HepG2 (cell line): Measurements from ENCODE around the gene ADCY10. TPM values are rescaled to one million over a fixed set of nuclear protein-coding genes. Genes with fewer than 3 reads are reported as not detected.

Experiments
- ATAC-seq: fragments of 200-7000 bp; cut with Tn5 transposase; 3 replicates; pipeline ENCODE4 v1.9.1; 2020; ENCODE audit warnings: mild to moderate bottlenecking, moderate library complexity
- BruUV-seq: library from RNA; stranded (reverse); fragments of 400-500 nt; replicated peaks from 2 replicates; lab custom pipeline; 2021; lab: Mats Ljungman, UMichigan
- CTCF ChIA-PET: fragments of 300-600 bp; formaldehyde crosslinking; extraction: SDS; loops from one replicate; lab custom pipeline; 2021; ENCODE audit warnings: low total read pairs, inconsistent platforms, low intra/inter-chr PET ratio; lab: Yijun Ruan, JAX
- POLR2A ChIA-PET: fragments of 350-600 bp; sonication (Branson Sonifier 250); formaldehyde crosslinking; loops from one replicate; lab custom pipeline; 2020; ENCODE audit warnings: antibody characterized with exemption, inconsistent platforms; lab: Yijun Ruan, JAX
- DNase-seq: peaks from one replicate; pipeline ENCODE4 v3.0.0-alpha.2; 2015; ENCODE audit warnings: low spot score
- FAIRE-seq: peaks from 3 replicates; lab custom pipeline; 2011; peaks lifted over from hg19 to GRCh38; lab: Jason Lieb, UNC
- H2AFZ ChIP-seq: one replicate; pipeline ENCODE4 v1.6.1; 2011; ENCODE audit warnings: low read length, inconsistent platforms
- H3K27ac ChIP-seq: fragments of 300-600 bp; 3 replicates; pipeline ENCODE4 v1.8.0; 2011; ENCODE audit warnings: mixed run types, mild to moderate bottlenecking, mixed read lengths, low read length, inconsistent platforms; ENCODE audit not compliant: insufficient read depth; ENCODE audit errors: extremely low read length
- H3K27me3 ChIP-seq, 2 experiments: fragments of 200-600 bp in 1 of 2; 2 replicates in 1 of 2; 3 replicates in 1 of 2; pipeline versions ENCODE4 v1.6.0 to v1.8.0; 2011; ENCODE audit warnings: low read length in 2 of 2, mild to moderate bottlenecking in 2 of 2, moderate library complexity in 2 of 2, inconsistent platforms in 1 of 2; ENCODE audit not compliant: insufficient read depth in 2 of 2, control insufficient read depth in 1 of 2
- H3K36me3 ChIP-seq, 2 experiments: fragments of 200-600 bp in 1 of 2; replicated peaks in 1 of 2; 2 replicates in 1 of 2; 3 replicates in 1 of 2; pipeline versions ENCODE4 v1.5.1 to v1.8.0; 2011; ENCODE audit warnings: low read length in 2 of 2, inconsistent platforms in 1 of 2; ENCODE audit not compliant: insufficient read depth in 2 of 2, control insufficient read depth in 1 of 2
- H3K4me1 ChIP-seq: 2 replicates; pipeline ENCODE4 v1.5.1; 2012; ENCODE audit warnings: low read length, inconsistent platforms; ENCODE audit not compliant: insufficient read depth
- H3K4me2 ChIP-seq: 2 replicates; pipeline ENCODE4 v1.6.0; 2011; ENCODE audit warnings: low read depth, low read length, inconsistent platforms
- H3K4me3 ChIP-seq, 3 experiments: fragments of 200-600 bp in 1 of 3; sonication (generic), shearing (Covaris generic) in 1 of 3; replicated peaks in 1 of 3; 2 replicates each; pipeline ENCODE4 v1.5.1; 2011 to 2016; ENCODE audit warnings: low read length in 3 of 3, inconsistent platforms in 2 of 3, low read depth in 2 of 3, mild to moderate bottlenecking in 2 of 3, control low read depth in 1 of 3, mixed read lengths in 1 of 3; ENCODE audit not compliant: insufficient read depth in 1 of 3
- H3K79me2 ChIP-seq: one replicate; pipeline ENCODE4 v1.6.1; 2011; ENCODE audit warnings: low read length, inconsistent platforms; ENCODE audit not compliant: insufficient read depth
- H3K9ac ChIP-seq: 2 replicates; pipeline ENCODE4 v1.6.0; 2011; ENCODE audit warnings: mild to moderate bottlenecking, low read depth, low read length, inconsistent platforms; ENCODE audit not compliant: insufficient read depth
- H3K9me3 ChIP-seq: 2 replicates; pipeline ENCODE4 v1.5.1; 2012; ENCODE audit warnings: mild to moderate bottlenecking, low read length
- H4K20me1 ChIP-seq: 2 replicates; pipeline ENCODE4 v1.6.0; 2011; ENCODE audit warnings: inconsistent platforms, mild to moderate bottlenecking, low read length, moderate library complexity; ENCODE audit not compliant: insufficient read depth
- FLYWCH1 ChIP-seq: sonication (generic); formaldehyde crosslinking; IDR thresholded peaks from 2 replicates; pipeline ENCODE4 v1.8.1; 2023; ENCODE audit warnings: mild to moderate bottlenecking, missing genetic modification reagents
- SALL1 ChIP-seq: sonication (generic); formaldehyde crosslinking; IDR thresholded peaks from 2 replicates; pipeline ENCODE4 v1.8.0; 2022; ENCODE audit warnings: mild to moderate bottlenecking, missing genetic modification reagents
- ZBTB7A ChIP-seq: sonication (generic); formaldehyde crosslinking; IDR thresholded peaks from 2 replicates; pipeline ENCODE4 v1.8.0; 2022; ENCODE audit warnings: mild to moderate bottlenecking, missing genetic modification reagents
- ZNF530 ChIP-seq: sonication (generic); formaldehyde crosslinking; IDR thresholded peaks from 2 replicates; pipeline ENCODE4 v1.5.0; 2020; ENCODE audit warnings: low read depth, mild to moderate bottlenecking, missing genetic modification reagents
- ZNF841 ChIP-seq: sonication (generic); formaldehyde crosslinking; IDR thresholded peaks from 2 replicates; pipeline ENCODE4 v1.8.1; 2023; ENCODE audit warnings: missing genetic modification reagents, borderline replicate concordance
- WGBS: methylation state at CpG from one replicate; pipeline ENCODE4 v1.1.6; 2017; ENCODE audit warnings: low lambda C conversion rate; 5-methylcytosine and 5-hydroxymethylcytosine counted together
- in situ Hi-C: cut with HindIII; loops from 2 replicates; pipeline ENCODE4 v1.10.0; 2017; ENCODE audit warnings: low pct_unique_long_range_greater_than_20kb; ENCODE audit not compliant: extremely low pct_ligation_motif_present
- intact Hi-C: fragments of 100-400 bp; cut with micrococcal nuclease; formaldehyde crosslinking; loops from one replicate; pipeline ENCODE4 v1.10.0; 2022; ENCODE audit not compliant: unreplicated experiment
- polyA plus RNA-seq, 8 experiments: library from polyadenylated mRNA; depleted of rRNA in 3 of 8; stranded (reverse) in 7 of 8; unstranded in 1 of 8; fragments of >200 nt; fragmentation: Illumina TruSeq in 4 of 8; extraction: Trizol in 4 of 8; gene quantifications; 2 replicates each; pipeline versions ENCODE4 v1.2.1 to v1.2.3, GENCODE V29; 2011 to 2016; ENCODE audit warnings: low read depth in 4 of 8, missing spikeins in 1 of 8, mixed read lengths in 1 of 8; ENCODE audit not compliant: insufficient read depth in 1 of 8
- total RNA-seq, 5 experiments: library from RNA; depleted of rRNA; stranded (reverse); fragments of >200 nt; fragmentation: Illumina TruSeq; extraction: Trizol; gene quantifications; 2 replicates each; pipeline ENCODE4 v1.2.3, GENCODE V29; 2016; ENCODE audit warnings: low read depth in 1 of 5
- TF ChIP-seq, protein P1 (sequence below), 2 experiments: sonication (generic) in 1 of 2; formaldehyde crosslinking in 1 of 2; IDR thresholded peaks; 2 replicates each; pipeline versions ENCODE4 v1.6.1 to v1.9.0; 2014 to 2022; ENCODE audit warnings: antibody characterized with exemption in 1 of 2, borderline replicate concordance in 1 of 2, inconsistent platforms in 1 of 2, low read depth in 1 of 2, missing genetic modification reagents in 1 of 2
- TF ChIP-seq, protein P2 (sequence below): sonication (generic); formaldehyde crosslinking; IDR thresholded peaks from 2 replicates; pipeline ENCODE4 v1.4.0; 2020; ENCODE audit warnings: mild to moderate bottlenecking, missing genetic modification reagents
- TF ChIP-seq, protein P3 (sequence below): sonication (generic); formaldehyde crosslinking; IDR thresholded peaks from 2 replicates; pipeline ENCODE4 v1.5.0; 2020; ENCODE audit warnings: missing genetic modification reagents
- TF ChIP-seq, protein P4 (sequence below): sonication (generic); formaldehyde crosslinking; IDR thresholded peaks from 2 replicates; pipeline ENCODE4 v1.4.0; 2020; ENCODE audit warnings: mild to moderate bottlenecking, missing genetic modification reagents

Gene ADCY10
- total and polyA plus RNA-seq, 2 of the 13 experiments (the other 11 are each of a cell fraction or from before 2014, with no cell fraction given): 0.02 to 0.03 TPM

DNA sequence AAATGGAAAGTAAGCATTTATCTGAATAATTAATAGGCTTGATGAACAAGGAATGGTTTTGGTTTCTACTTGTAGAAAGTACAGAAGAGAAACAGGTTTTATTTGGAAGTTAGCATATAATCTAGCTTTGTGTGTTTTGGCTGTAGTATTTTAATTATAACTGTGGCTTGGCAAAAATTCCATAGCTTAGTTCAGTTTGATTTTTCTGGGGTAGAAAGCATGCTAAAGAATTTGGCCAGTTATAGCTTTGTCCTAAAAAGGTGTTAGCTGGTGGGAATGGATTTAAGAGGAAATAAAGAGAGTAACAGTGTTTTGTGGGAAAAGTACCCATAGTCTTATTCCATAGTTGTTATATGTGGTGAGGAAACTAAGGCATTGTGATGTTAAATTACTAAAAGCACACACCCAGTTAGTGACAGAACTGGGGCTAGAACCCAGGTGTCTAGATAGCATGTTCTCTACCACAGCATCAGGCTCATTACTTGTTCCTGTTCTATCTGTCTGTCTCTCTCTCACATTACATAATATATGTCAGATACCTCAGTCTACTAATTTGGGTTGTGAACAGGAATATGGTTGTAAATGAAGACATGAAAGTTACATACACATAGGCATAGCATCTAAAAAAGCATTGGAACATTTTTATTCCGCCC lies 137.2 kb downstream of the ADCY10 start:
- ChIA-PET CTCF (no interaction called here), POLR2A (no interaction called here)
- no TSS peak for BruUV-seq
- no peak for ATAC-seq
- Histone ChIP-seq H3K27me3 (no peaks in the 10 kb centered on the region), H3K79me2 (no peaks in the 10 kb centered on the region), H3K4me2 (no peak overlapping the region), H3K36me3 (peaks cover 4 to 56% of the 10 kb centered on the region in 2 experiments), H3K4me1 (no peaks in the 10 kb centered on the region), H3K4me3 (no peak overlapping the region), H3K27ac (no peak overlapping the region), H3K9me3 (no peaks in the 10 kb centered on the region), H4K20me1 (no peaks in the 10 kb centered on the region), H2AFZ (no peak overlapping the region), H3K9ac (no peak overlapping the region)
- intact Hi-C loops (no loop called here), in situ Hi-C loops (no loop called here)
- no peak for FAIRE-seq
- DNase-seq: no peak
- 94% methylated on average over 1 of the region's 1 CpG for WGBS
- TF ChIP-seq SALL1 (CRISPR knock-in tag): no peak
- TF ChIP-seq, protein P1, sequence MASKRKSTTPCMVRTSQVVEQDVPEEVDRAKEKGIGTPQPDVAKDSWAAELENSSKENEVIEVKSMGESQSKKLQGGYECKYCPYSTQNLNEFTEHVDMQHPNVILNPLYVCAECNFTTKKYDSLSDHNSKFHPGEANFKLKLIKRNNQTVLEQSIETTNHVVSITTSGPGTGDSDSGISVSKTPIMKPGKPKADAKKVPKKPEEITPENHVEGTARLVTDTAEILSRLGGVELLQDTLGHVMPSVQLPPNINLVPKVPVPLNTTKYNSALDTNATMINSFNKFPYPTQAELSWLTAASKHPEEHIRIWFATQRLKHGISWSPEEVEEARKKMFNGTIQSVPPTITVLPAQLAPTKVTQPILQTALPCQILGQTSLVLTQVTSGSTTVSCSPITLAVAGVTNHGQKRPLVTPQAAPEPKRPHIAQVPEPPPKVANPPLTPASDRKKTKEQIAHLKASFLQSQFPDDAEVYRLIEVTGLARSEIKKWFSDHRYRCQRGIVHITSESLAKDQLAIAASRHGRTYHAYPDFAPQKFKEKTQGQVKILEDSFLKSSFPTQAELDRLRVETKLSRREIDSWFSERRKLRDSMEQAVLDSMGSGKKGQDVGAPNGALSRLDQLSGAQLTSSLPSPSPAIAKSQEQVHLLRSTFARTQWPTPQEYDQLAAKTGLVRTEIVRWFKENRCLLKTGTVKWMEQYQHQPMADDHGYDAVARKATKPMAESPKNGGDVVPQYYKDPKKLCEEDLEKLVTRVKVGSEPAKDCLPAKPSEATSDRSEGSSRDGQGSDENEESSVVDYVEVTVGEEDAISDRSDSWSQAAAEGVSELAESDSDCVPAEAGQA (IDR thresholded peaks at IDR 0.05; ENCODE audit: low read depth): no peak
- TF ChIP-seq, protein P1 (CRISPR knock-in tag; IDR thresholded peaks at IDR 0.05; ENCODE audit: borderline replicate concordance): no peak
- TF ChIP-seq ZNF841 (CRISPR knock-in tag): no peak
- TF ChIP-seq, protein P2, sequence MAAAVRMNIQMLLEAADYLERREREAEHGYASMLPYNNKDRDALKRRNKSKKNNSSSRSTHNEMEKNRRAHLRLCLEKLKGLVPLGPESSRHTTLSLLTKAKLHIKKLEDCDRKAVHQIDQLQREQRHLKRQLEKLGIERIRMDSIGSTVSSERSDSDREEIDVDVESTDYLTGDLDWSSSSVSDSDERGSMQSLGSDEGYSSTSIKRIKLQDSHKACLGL (CRISPR knock-in tag): no peak
- TF ChIP-seq ZBTB7A: no peak
- TF ChIP-seq FLYWCH1 (CRISPR knock-in tag): no peak
- TF ChIP-seq, protein P3, sequence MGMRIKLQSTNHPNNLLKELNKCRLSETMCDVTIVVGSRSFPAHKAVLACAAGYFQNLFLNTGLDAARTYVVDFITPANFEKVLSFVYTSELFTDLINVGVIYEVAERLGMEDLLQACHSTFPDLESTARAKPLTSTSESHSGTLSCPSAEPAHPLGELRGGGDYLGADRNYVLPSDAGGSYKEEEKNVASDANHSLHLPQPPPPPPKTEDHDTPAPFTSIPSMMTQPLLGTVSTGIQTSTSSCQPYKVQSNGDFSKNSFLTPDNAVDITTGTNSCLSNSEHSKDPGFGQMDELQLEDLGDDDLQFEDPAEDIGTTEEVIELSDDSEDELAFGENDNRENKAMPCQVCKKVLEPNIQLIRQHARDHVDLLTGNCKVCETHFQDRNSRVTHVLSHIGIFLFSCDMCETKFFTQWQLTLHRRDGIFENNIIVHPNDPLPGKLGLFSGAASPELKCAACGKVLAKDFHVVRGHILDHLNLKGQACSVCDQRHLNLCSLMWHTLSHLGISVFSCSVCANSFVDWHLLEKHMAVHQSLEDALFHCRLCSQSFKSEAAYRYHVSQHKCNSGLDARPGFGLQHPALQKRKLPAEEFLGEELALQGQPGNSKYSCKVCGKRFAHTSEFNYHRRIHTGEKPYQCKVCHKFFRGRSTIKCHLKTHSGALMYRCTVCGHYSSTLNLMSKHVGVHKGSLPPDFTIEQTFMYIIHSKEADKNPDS (CRISPR knock-in tag): no peak
- no peak for TF ChIP-seq ZNF530
- TF ChIP-seq, protein P4, sequence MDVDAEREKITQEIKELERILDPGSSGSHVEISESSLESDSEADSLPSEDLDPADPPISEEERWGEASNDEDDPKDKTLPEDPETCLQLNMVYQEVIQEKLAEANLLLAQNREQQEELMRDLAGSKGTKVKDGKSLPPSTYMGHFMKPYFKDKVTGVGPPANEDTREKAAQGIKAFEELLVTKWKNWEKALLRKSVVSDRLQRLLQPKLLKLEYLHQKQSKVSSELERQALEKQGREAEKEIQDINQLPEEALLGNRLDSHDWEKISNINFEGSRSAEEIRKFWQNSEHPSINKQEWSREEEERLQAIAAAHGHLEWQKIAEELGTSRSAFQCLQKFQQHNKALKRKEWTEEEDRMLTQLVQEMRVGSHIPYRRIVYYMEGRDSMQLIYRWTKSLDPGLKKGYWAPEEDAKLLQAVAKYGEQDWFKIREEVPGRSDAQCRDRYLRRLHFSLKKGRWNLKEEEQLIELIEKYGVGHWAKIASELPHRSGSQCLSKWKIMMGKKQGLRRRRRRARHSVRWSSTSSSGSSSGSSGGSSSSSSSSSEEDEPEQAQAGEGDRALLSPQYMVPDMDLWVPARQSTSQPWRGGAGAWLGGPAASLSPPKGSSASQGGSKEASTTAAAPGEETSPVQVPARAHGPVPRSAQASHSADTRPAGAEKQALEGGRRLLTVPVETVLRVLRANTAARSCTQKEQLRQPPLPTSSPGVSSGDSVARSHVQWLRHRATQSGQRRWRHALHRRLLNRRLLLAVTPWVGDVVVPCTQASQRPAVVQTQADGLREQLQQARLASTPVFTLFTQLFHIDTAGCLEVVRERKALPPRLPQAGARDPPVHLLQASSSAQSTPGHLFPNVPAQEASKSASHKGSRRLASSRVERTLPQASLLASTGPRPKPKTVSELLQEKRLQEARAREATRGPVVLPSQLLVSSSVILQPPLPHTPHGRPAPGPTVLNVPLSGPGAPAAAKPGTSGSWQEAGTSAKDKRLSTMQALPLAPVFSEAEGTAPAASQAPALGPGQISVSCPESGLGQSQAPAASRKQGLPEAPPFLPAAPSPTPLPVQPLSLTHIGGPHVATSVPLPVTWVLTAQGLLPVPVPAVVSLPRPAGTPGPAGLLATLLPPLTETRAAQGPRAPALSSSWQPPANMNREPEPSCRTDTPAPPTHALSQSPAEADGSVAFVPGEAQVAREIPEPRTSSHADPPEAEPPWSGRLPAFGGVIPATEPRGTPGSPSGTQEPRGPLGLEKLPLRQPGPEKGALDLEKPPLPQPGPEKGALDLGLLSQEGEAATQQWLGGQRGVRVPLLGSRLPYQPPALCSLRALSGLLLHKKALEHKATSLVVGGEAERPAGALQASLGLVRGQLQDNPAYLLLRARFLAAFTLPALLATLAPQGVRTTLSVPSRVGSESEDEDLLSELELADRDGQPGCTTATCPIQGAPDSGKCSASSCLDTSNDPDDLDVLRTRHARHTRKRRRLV (CRISPR knock-in tag): no peak
